Spleen (tissue), 7 donors: ENCODE measurements around the gene DNAH17.

ENCODE experiments used
- POLR2AphosphoS5 ChIP-seq, 3 donors: sonication (generic); formaldehyde crosslinking; IDR thresholded peaks; one replicate each; pipeline ENCODE4 v1.5.1; 2017; ENCODE audit warnings: antibody characterized with exemption in 3 of 3
- TF ChIP-seq, protein P1 (sequence below), 11 experiments: fragments of 200-600 bp in 7 of 11; fragments of 450-650 bp in 4 of 11; sonication (generic) in 4 of 11; IDR thresholded peaks in 8 of 11; conservative IDR thresholded peaks in 3 of 11; 1 replicate in 7 of 11; 2 replicates in 4 of 11; pipeline versions ENCODE4 v1.4.0 to v1.8.0; 2016 to 2021; ENCODE audit warnings: antibody characterized with exemption in 11 of 11, inconsistent platforms in 4 of 11, mild to moderate bottlenecking in 1 of 11
- donor health status: DM: no; HTN: no; CAD: no; lungs with moderate emphysema.
- donor health status: DM: no; HTN: no; CAD: no.
- donor health status: DM: no; HTN: no; CAD: no.

GRCh38 chr17:78499715-78500540 is 77.3 kb downstream of the DNAH17 start:
- TF ChIP-seq, protein P1, sequence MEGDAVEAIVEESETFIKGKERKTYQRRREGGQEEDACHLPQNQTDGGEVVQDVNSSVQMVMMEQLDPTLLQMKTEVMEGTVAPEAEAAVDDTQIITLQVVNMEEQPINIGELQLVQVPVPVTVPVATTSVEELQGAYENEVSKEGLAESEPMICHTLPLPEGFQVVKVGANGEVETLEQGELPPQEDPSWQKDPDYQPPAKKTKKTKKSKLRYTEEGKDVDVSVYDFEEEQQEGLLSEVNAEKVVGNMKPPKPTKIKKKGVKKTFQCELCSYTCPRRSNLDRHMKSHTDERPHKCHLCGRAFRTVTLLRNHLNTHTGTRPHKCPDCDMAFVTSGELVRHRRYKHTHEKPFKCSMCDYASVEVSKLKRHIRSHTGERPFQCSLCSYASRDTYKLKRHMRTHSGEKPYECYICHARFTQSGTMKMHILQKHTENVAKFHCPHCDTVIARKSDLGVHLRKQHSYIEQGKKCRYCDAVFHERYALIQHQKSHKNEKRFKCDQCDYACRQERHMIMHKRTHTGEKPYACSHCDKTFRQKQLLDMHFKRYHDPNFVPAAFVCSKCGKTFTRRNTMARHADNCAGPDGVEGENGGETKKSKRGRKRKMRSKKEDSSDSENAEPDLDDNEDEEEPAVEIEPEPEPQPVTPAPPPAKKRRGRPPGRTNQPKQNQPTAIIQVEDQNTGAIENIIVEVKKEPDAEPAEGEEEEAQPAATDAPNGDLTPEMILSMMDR (IDR thresholded peaks at IDR 0.05 in 8 of 11, conservative IDR thresholded peaks at IDR 0.05 in 3 of 11) = no peak
- TF ChIP-seq POLR2AphosphoS5 (IDR thresholded peaks at IDR 0.05) = no peak
